Smooth muscle cell of the brain vasculature (primary cell): ENCODE data around the gene TNFRSF25.
"Not testable (repeated sequence)": the region's sequence is repeated elsewhere in the genome, so short reads cannot be mapped to it uniquely, and the experiment has no call there.

Experiments
- DNase-seq: peaks from one replicate; pipeline ENCODE4 v3.0.0-alpha.2; 2012; ENCODE audit warnings: low read depth, low spot score

TNFRSF25 gene

DNA sequence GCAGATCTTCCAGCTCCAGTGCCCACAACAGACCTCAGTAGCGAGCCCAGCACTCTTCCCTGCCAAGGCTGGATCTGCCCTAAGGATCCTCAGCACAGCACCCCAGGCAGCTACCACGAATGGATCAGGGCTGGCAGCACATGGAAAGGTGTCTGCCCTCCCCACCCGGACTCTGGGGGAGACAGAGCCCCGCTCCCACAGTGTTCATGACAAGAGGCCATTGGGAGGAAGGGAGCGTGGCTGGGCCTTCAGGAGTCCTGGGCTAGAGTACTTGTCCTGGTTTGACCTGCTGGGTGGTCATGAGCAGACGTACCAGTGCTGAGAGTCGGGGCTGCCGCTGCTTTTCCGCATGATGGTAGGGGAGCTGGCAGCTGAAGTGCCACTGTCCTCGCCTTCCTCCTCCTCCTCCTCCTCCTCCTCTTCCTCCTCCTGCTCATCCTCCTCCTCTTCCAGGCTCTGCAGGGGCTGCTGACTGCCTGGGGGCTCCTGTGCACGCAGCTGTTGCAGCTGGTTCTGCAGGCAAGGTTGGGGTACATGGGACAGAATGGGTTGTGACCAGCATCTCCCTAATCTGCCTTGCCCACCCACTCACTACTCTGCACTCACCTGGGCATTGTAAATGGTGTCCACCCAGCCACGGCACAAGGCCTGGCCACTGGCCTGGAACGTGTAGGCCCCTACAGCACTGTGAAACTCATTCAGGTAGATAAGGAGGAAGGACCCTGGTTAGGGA, 2.9 kb upstream of the TNFRSF25 start:
- DNase-seq, result no peak

DNA sequence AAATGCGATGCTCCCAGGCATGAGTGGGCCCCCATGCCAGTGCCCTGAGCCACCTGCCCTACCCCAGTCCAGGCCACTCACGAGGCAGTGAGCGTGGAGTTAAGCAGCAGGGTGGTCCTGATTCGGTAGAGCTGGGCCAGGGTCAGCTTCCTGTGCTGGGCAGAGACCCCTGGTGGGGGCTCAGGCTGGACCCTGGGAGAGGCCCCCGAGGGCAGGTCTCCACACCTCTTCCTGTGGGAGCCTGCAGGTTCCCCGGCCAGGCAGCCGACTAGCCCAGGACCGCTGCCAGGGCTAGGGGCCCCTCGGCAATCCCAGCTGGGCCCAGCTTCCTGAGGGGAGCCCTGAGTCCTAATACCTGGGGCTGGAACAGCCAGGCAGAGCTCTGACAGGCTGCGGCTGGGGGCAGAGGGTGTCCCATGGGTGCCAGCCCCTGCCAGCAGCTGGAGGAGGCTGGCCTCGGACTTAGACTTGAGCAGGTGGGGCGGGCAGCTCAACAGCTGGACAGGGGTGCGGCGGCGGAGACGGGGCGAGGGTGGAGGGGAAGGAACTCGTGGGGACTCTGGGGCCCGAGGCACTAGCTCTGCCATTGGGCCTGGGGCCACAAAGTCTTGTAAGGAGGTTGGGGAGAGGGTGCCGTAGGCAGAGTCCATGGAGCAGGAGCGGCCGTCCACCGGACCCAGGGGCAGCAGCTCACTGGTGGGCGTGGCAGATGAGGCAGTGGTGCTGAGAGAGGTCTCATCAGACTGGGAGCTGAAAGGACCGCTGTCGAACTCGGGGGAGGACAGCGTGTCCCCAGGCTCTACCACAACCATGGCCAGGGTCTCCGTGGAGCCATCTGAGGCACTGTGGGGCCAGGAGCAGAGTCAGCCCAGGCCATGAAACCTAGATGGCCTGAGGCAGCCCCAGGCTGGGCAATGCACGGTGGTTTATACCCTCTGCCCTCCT, 2.0 kb upstream of the TNFRSF25 start:
- DNase-seq, result no peak

DNA sequence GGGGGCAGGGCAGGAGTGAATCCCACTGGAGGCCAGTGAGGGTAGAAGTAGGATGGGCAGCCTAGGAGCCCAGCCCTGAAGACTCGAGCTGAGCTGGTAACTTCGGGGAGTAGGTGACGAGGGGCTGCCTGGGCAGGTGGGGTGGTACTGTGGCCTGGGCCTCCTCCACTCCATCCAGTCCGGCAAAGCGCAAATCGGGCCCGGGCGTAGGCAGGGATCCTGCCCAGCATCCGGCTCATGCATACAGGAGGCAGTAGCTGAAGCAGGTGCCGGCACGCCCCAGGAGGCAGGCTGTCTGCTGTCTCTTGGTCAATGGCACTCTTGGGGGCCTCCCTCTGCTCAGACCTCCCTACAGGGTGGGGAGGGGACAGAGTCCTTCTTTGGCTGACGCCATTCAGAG, 1.3 kb upstream of the TNFRSF25 start:
- no peak for DNase-seq

DNA sequence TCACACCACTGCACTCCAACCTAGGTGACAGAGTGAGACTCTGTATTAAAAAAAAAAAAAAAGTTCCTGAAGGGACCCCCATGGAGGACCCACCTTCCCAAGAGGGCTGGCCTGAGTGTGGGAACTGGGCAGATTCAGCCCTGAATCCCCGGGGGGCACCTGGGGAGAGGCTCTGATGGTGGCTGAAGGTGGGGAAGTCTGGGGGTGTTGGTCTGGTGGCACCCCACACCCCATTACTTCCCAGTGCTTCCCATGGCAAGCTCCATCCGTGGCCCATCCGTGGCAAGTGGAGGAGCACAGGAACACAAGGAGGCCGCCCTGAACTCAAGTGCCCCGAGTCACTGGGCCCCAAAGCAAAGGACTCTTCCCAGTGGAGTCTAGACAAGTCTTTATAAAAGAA, 778 bp upstream of the TNFRSF25 start:
- DNase-seq, result no peak

DNA sequence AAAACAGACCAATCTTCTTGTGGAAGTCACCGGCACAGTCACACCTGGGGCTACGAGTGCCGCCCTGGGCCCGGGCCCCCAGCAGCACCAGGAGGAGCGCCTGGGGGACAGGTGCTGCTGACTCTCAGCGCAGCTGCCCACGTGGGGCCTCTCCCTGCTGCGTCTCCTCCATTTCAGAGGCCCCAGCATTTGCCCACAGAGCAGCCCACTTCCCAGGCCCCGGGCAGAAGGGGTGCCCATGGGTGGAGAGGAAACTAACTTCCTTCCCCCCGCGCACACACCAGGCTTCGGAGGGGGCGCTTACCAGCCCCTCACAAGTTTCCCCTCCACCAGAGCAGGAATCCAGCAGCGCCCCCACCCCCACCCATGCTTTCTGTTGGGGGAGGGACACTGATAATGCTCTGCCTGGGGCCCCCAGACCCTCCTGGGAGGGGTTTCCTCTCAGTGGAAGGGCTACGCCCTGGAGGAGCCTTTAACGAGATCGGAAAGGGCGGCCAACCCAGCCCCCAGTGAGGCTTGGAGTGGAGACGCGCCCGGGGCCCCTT, 440 bp downstream of the TNFRSF25 start:
- DNase-seq, result no peak

DNA sequence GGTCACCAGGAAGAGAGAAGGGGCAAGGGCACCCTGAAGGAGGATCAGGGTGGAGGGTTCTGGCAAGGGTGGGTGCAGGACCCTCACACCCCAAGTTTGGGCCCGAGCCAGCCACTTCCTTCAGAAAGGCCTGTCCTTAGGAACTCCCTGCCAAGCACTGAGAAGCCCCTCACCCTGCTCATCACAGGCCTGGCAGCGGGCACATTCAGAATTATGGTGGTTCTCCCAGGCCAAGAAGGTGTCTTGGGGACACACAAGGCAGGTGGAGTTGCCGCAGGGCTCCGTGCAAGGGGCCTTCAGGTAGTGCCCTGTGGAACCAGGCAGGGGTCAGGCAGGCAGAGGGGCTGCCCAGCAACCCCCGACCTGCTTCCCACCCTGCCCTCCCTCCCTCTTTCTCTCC, 1.1 kb downstream of the TNFRSF25 start:
- DNase-seq, result no peak

DNA sequence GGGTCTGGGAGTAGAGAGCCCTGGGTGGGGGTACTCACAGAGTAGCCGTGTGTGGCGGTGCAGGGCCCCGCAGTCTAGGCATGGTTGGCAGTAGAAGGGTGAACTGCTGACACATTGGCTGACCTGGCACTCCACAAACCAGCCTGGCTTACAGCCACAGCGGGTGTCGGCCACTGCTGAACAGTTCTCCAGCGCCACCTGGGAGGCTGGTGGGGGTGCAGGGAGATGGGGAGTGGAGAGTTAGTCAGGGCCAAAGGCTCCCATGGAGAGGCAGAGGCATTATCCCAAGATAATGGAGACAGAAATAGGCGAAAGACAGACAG, 1.5 kb downstream of the TNFRSF25 start:
- no peak for DNase-seq

DNA sequence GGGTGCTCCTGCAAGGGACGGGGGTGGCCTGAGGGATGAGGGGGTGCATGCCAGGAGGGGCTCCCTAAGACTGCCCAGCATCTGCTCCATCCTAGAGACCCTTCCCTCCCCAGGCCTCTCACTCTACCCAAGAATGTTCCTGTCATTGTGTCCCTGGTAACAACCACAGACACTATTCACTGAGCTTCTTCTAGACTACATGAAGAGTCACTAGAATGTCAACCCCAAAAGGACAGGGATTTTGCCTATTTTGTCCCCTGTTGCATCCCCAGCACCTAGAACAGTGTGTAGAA, 2.9 kb downstream of the TNFRSF25 start:
- DNase-seq, result no peak

DNA sequence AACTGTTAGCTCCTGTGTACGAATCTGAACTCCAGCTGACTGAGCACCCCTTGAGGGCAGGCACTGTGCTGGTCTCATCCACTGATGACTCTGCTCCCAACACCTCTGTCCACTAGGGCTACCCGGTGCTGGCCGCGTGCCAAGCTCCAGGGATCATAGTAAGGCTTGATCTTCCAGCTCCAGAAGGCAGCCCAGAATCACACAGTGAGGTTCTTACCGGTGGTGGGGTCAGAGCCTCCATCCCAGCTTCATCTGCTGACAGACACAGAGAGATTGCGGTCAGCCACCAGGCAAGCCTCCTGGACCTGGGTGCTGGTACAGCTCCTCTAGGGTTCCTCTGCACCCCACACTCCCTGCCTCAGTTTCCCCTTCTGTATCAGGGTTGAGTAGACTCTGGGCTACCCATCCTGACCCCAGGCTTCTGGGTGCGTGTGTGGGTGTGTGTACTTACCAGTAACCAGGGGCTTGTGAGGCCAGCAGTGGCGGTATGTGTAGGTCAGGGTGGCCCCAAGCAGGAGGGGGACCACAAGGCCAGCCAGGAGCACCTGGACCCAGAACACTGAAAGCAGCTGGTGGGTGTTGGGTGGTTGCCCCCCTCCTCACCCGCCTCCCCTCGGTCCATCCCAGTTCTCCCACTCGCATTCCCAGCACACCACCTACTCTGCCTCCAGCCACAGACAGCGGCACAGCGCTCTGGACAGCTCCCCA, 3.4 kb downstream of the TNFRSF25 start:
- no peak for DNase-seq

DNA sequence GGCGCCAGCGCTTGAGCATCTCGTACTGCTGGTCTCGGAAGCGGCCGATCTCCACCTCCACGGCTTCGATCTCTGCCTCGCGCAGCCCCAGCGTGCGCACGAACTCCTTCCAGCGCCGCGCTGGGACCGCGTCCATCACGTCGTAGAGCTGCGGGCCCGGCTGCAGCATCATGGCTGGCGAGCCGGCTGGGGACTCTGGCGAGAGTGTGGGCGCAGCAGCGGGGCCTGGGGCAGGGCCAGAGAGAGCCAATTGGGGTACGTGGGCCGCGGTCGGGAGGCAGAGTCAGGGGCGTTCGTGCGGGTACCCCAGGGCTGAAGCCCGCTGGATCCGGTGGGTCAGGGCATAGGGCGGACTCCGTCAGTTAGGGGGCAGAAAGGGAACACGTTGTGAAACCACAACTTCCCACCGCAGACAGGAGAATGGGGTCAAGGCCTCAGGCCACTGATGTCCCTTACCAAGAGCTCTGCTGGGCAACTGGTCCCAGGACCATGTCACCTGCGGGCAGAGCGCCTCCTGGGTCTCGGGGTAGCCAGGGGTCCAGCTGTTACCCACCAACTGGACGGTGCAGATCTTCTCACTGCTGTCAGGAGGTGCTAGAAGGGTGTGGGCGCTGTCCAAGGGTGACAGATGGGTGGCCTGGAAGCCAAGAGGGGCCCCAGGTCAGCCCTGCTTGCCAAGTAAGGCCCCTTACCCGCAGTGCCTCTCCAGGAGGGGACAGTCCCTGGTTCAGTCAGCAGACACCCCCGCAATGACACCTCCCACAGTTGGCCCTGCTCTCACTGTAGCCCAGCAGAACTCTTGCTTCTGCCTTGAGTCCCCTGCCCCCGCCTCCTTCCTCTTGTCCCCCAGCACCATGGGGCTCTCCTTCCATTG, 4.2 kb downstream of the TNFRSF25 start:
- no peak for DNase-seq

DNA sequence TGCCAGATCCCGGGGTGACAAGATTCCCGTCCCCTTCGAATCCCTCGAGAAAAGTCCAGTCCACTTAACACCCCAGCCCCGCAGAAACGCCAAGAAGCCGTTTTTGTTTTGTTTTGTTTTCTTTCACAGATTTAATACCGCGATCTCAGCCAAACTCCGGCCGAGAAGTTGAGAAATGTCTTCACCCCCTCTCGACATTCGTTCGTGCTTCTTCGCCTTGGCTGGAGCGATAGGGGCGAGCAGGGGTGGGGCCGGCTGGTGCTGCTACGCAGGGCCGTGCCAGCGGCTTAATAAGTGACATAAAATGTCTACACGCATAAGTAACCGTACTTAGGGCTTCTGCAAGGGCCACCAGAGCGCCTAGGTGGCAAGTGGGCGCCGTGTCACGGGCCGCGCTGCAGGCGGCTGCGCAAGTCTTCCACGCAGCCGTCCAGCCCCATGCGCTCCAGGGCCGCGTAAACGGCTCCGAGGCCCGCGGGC, 4.9 kb downstream of the TNFRSF25 start:
- no peak for DNase-seq

DNA sequence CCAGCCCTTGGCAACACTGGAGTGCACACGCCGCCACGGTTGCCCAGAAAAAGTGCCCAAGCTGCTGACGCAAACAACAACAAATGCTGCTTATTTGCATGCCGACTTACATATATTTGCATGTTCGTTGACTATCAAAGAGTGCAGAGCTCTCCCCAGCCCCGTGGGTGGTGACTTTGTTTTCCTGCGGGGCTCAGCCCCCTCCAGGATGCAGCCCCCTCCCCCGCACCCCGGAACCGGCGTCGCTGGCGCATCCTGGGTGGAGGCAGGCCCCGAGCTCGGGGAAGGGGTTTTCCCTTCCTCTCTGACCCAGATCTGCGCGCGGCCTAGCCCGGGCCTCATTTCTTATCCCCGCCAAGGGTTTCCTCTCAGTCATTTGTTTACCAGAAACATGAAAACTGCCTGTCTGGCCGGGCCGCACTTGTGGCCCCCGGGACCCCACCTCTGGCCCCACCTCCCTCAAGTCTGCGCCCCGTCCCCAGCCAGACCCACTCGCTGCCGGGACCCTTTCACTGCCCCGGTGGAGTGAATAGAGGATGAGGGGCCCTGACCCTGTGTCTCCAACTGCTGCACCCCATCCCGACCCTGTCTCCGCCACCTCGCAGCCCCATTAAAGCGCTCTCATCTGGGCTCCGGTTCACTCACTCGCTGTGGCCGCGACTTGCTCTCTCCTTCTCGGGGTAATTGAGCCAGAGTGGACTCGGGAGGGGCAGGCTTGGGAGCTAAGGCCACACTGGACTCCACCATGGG, 5.5 kb downstream of the TNFRSF25 start:
- DNase-seq, result no peak

DNA sequence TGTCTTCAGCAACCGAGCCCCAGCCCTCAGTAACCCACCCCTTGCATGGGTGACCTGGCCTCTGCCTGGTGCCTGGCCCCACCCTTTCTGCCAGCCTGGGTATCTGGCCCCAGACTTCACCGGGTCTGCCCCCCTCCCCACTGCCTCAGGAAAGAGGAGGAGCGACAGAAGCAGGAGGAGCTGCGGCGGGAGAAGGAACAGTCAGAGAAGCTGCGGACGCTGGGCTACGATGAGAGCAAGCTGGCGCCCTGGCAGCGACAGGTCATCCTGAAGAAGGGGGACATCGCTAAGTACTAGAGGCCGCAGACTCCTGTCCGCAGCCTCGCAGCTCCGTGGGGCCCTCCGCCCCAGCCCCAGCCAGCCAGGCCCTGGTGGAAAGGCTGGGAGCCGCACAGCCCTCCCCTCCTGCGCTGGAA, 6.1 kb downstream of the TNFRSF25 start:
- no peak for DNase-seq

DNA sequence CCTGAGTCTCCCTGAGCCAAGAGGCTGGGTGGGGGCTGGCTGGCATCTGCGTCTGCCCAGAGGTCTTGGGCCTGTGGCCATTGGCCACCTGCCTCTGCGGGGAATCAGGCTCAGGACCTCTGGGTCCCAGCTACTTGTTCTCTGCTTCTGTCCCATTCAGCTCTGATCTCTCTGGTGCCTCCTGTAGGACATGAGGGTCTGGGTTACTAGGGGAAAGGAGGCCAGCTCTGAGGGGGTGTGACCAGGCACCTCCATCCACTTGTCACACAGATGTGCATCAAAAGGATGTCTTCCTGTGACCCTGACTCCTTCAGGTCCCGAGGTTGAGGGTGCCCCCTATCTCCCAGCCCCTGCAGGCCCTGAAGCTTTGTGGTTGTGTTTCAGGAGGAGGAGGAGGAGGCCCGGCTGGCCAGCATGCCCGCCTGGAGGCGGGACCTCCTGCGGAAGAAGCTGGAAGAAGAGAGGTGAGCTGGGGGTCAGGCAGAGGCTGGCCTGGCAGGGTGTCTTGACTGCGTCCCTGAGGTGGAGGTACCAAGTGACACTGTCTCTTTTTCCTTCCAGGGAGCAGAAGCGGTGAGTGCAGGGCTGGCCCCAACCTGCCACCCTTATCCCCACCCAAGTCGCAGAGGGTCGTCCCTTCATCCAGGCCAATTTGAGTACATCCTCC, 9.0 kb downstream of the TNFRSF25 start:
- DNase-seq, result no peak

DNA sequence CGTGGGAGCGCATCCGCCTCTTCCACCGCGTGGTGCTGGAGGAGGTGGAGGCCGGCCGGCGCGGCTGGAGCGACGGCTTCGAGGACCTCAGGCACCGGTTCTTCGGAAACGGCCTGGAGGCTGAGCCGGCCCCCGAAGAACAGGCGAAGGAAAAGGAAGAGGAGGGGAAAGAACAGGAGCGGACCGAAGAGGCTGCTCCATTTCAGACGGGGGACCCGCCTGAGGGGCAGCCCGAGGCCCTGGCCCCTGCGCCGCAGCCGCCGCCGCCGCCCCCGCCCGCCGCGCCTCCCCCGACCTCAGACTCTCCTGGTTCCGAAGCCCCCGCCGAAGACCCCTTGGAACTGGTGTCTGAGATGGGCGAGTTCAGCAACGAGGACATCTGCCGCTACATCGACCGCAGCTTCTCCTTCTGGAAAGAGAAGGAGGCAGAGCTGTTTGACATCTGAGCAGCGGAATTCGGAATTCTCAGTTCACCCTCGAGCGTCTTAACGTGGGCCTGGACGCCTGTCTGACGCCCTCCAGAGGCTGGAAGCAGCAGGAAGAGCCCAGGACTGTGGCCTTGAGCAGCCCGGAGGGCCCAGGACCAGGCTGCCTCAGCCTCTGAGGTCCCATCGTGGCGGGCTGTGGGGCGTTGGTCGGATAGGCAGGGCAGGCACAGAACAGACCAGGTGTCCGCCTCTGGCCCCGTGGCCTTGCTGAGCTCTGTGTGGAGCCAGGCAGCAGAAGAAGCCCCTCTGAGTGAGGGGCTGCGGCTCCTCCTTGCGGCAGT, 10.0 kb downstream of the TNFRSF25 start:
- DNase-seq, result not testable (repeated sequence)

DNA sequence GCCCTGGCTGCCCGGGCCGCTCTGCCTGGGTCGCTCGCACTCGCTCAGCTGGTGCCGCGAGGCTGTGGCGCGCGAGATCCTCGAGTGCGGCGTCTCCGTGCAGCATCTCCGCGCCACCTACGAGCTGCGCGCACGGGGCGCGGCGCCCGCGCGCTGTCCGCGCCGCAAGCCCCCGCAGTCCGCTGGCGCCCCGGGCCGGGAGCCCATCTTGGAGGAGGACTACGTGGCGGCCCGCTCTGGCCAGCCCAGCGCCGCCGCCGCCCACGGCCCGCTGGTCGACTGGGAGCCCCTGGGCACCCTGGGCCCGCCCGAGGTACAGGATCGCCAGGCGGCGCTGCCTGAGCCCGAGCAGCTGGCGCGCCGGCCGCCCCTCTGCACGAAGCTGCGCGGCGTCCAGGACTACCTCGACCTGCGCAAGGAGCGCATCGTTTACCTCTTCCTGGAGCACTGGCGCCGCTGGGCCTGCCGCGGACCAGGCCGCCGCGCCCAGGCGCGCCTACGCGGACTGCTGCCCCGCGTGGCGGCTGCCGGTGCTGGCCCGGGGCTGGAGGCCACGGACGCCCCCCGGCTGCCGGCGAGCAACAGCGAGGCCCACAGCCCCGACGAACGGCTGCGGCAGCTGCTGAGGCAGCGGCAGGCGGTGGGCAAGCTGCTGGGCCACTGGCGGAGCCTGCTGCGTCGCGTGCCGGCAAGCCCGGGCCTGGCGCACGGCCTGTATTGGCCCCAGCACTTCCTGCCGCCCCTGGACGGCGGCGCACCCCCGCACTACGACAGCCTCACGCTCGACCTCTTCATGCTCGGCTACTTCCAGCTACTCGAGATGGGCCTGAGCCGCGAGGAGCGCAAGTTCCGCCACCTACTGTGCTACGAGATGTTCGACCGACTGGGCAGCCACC, 10.9 kb downstream of the TNFRSF25 start:
- DNase-seq, result no peak

DNA sequence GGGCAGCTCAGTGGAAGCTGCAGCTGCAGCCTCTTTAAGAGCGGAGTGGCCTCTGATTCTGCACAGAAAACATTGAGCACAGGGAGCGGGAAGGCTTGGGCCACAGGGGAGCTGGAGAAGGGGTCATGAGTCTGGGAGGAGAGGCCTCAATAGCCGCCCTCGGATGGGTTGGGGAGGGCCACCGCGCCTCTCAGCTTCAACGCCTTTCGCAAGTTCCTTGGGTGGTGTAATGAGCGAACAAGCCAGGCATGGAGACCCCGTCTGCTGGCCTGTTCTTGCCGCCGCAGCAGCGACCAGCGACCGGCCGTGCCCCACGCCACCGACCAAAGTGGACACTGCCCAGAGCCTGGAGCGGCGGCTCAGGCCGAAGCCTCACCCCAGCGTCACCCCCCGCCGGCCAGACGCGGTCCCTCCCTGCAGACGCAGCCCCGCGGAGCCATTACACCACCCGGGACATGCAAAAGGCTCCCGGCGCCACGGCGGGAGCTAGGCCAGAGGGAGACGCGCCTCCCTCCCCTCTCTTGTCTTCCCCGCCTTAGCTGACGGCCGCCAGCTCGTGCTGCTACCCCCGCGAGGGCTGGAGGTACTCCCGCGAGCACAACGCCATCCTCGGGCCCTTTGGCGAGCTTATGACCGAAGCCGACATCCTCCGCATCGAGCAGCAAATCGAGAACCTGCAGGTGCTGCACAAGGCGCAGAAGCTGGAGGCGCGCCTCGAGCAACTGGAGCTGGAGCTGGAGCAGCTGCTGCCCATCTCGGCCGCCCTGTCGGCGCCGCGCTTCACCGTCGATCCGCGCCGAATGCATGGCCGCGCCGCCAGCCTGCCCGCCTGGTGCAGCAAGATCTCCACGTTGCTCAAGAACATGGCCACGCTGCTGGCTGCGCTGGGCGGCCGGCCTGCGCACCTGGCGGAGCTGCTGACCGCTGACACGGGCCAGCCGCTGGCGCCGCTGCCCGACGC, 11.8 kb downstream of the TNFRSF25 start:
- not testable (repeated sequence) for DNase-seq
